Body of pancreas (tissue), 4 donors: ENCODE measurements around the gene MTX1. TPM values are rescaled to one million over a fixed set of nuclear protein-coding genes. Genes with fewer than 3 reads are reported as not detected.
"Not testable (repeated sequence)": the region's sequence is repeated elsewhere in the genome, so short reads cannot be mapped to it uniquely, and the experiment has no call there.

Source experiments
- ATAC-seq: fragments of 150-250 bp; one replicate; pipeline ENCODE4 v1.9.1; 2016
- DNase-seq, 4 donors: peaks; one replicate each; pipeline ENCODE4 v3.0.0-alpha.2; 2019
- H3K27ac ChIP-seq, 4 donors: fragments of 200-600 bp; sonication (generic); 1 replicate in 3 of 4; 2 replicates in 1 of 4; pipeline versions ENCODE4 v1.5.1 to v1.6.1; 2016 to 2019; ENCODE audit warnings: mild to moderate bottlenecking in 1 of 4, mixed read lengths in 1 of 4, moderate library complexity in 1 of 4
- H3K27me3 ChIP-seq, 2 donors: fragments of 200-600 bp; sonication (generic); one replicate each; pipeline ENCODE4 v1.6.0; 2016; ENCODE audit warnings: mild to moderate bottlenecking in 1 of 2
- H3K36me3 ChIP-seq, 2 donors: fragments of 200-600 bp; sonication (generic); replicated peaks in 1 of 2; 2 replicates each; pipeline ENCODE4 v1.5.1; 2016; ENCODE audit warnings: low read depth in 2 of 2; ENCODE audit not compliant: insufficient read depth in 1 of 2
- H3K4me1 ChIP-seq: fragments of 200-600 bp; sonication (generic); one replicate; pipeline ENCODE4 v1.6.0; 2016
- H3K4me3 ChIP-seq, 2 donors: fragments of 200-600 bp; sonication (generic); 1 replicate in 1 of 2; 2 replicates in 1 of 2; pipeline ENCODE4 v1.5.1; 2016 to 2019
- H3K9me3 ChIP-seq, 3 donors: fragments of 200-600 bp; sonication (generic); 1 replicate in 2 of 3; 2 replicates in 1 of 3; pipeline ENCODE4 v1.5.1; 2016
- POLR2A ChIP-seq, 3 donors: fragments of 450-650 bp; IDR thresholded peaks; one replicate each; pipeline ENCODE4 v1.6.1; 2016; ENCODE audit warnings: antibody characterized with exemption in 3 of 3, mild to moderate bottlenecking in 2 of 3
- WGBS, 2 donors: methylation state at CpG; one replicate each; pipeline ENCODE4 v1.1.5; 2017; 5-methylcytosine and 5-hydroxymethylcytosine counted together
- intact Hi-C: fragments of 100-400 bp; cut with DNase I; formaldehyde crosslinking; loops from one replicate; pipeline ENCODE4 v1.15.1; 2023
- total RNA-seq, 2 donors: library from RNA; depleted of rRNA; stranded (reverse); fragments of >200 nt; gene quantifications; one replicate each; pipeline ENCODE4 v1.1.0, GENCODE V29; 2016
- TF ChIP-seq, protein P1 (sequence below), 7 experiments: fragments of 450-650 bp in 4 of 7; fragments of 200-600 bp in 3 of 7; sonication (generic) in 3 of 7; IDR thresholded peaks; one replicate each; pipeline ENCODE4 v1.5.1; 2016 to 2019; ENCODE audit warnings: antibody characterized with exemption in 7 of 7

MTX1 gene, protein sequence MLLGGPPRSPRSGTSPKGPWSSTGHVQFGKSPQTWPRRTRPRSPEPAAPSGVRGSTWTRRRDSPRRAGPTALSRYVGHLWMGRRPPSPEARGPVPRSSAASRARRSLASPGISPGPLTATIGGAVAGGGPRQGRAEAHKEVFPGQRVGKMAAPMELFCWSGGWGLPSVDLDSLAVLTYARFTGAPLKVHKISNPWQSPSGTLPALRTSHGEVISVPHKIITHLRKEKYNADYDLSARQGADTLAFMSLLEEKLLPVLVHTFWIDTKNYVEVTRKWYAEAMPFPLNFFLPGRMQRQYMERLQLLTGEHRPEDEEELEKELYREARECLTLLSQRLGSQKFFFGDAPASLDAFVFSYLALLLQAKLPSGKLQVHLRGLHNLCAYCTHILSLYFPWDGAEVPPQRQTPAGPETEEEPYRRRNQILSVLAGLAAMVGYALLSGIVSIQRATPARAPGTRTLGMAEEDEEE
- 10 to 100 TPM in 1 of 2 donors, 1 to 10 TPM in 1; 5.9 to 16.3 TPM for total RNA-seq

DNA sequence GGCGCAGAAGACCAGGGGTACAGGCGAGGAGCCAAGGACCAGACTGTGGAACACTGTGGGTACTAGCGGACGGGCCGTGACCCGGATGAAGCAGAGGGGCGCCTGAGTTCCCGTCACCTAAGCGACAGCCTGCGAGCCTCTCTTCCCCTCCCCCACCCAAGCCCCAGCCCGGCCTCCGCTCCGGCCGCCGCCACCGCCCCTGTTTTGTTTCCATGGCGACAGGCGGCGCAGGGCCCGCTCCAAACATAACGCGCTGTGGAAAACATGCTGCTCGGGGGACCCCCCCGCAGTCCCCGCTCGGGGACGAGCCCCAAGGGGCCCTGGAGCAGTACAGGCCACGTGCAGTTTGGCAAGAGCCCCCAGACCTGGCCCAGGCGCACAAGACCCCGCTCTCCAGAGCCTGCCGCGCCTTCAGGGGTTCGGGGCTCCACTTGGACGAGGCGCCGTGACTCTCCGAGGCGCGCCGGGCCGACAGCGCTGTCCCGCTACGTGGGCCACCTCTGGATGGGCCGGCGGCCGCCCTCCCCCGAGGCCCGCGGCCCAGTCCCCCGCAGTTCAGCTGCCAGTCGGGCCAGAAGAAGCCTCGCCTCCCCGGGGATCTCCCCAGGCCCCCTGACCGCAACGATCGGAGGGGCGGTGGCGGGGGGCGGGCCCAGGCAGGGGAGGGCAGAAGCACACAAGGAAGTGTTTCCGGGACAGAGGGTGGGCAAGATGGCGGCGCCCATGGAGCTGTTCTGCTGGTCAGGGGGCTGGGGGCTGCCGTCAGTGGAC lies at the start of gene MTX1:
Gene MTX1 (plus strand): TSS at position 155 of the 771 bp plus-strand sequence. CDS start 110 bp downstream, at position 265.
- DNase-seq (peak; percentile 86 to 90 (median 88)), ATAC-seq (peak; percentile 85)
- TF ChIP-seq, protein P1, sequence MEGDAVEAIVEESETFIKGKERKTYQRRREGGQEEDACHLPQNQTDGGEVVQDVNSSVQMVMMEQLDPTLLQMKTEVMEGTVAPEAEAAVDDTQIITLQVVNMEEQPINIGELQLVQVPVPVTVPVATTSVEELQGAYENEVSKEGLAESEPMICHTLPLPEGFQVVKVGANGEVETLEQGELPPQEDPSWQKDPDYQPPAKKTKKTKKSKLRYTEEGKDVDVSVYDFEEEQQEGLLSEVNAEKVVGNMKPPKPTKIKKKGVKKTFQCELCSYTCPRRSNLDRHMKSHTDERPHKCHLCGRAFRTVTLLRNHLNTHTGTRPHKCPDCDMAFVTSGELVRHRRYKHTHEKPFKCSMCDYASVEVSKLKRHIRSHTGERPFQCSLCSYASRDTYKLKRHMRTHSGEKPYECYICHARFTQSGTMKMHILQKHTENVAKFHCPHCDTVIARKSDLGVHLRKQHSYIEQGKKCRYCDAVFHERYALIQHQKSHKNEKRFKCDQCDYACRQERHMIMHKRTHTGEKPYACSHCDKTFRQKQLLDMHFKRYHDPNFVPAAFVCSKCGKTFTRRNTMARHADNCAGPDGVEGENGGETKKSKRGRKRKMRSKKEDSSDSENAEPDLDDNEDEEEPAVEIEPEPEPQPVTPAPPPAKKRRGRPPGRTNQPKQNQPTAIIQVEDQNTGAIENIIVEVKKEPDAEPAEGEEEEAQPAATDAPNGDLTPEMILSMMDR (IDR thresholded peaks at IDR 0.05): no peak
- TF ChIP-seq POLR2A (IDR thresholded peaks at IDR 0.05): peak; percentile 39 to 83 (median 71)
- Histone ChIP-seq H3K27me3 (no peaks in the 10 kb centered on the region), H3K4me1 (peaks cover 23% of the 10 kb centered on the region), H3K27ac (peak within 1 kb of the TSS; percentile 90 to 99 (median 96)), H3K36me3 (no peaks in the 10 kb centered on the region), H3K9me3 (no peaks in the 10 kb centered on the region), H3K4me3 (peak within 1 kb of the TSS; percentile 92 to 97)
- intact Hi-C loops: no loop called here
- 0% methylated on average over 17 to 62 of the region's 64 CpGs for WGBS, 2 donors

DNA sequence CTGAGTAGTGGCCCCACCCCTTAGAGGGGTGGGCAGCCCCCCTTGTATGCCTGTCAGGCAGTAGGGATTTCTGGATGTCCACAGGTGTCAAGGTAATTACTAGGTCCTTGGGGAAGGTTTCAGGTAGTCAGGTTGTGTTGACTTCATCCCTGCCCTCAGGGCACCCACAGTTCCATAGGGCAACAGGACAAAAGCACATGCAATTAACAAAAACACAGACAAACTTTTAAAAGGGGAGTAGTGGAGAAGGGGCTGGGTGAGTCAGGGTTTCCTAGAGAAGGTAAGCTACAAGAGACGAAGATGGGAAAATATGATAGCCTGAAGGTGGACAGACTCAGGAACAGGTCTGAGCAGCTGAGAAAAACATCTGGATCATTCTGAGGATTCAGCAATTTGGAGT lies 49.5 kb upstream of the MTX1 start:
- Histone ChIP-seq H3K9me3 (no peaks in the 10 kb centered on the region), H3K27me3 (no peaks in the 10 kb centered on the region), H3K36me3 (no peaks in the 10 kb centered on the region), H3K27ac (no peak overlapping the region), H3K4me3 (no peak overlapping the region), H3K4me1 (no peaks in the 10 kb centered on the region)
- TF ChIP-seq, protein P1 (IDR thresholded peaks at IDR 0.05): no peak
- TF ChIP-seq POLR2A (IDR thresholded peaks at IDR 0.05): no peak
- ATAC-seq (no peak), DNase-seq (no peak)
- intact Hi-C loops: no loop called here
- 44 to 56% methylated on average over 1 of the region's 1 CpG for WGBS, 2 donors

DNA sequence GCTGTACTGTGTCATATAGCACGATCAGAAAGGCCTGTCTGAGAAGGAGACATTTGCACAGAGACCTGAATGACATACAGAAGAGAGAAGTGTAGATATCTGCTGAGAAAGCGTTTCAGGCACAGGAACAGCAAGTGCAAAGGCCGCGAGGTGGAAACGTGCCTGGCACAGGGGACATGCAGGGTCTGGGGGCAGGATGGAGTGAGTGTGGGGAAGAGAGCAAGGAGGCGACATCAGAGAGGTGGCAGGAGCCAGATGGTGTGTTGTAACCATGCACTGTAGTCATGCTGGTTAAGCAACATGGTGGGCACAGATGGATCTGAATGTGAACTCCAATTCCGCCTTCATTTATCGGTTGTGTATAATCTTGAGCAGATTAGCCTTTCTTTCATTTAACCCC lies 48.4 kb upstream of the MTX1 start:
- Histone ChIP-seq H3K4me1 (no peaks in the 10 kb centered on the region), H3K4me3 (no peak overlapping the region), H3K36me3 (no peaks in the 10 kb centered on the region), H3K9me3 (no peaks in the 10 kb centered on the region), H3K27ac (no peak overlapping the region), H3K27me3 (no peaks in the 10 kb centered on the region)
- ATAC-seq: no peak
- WGBS, 2 donors: 58 to 79% methylated on average over 8 of the region's 8 CpGs
- intact Hi-C loops: no loop called here
- DNase-seq: no peak
- TF ChIP-seq, protein P1 (IDR thresholded peaks at IDR 0.05): no peak
- no peak for TF ChIP-seq POLR2A (IDR thresholded peaks at IDR 0.05)

DNA sequence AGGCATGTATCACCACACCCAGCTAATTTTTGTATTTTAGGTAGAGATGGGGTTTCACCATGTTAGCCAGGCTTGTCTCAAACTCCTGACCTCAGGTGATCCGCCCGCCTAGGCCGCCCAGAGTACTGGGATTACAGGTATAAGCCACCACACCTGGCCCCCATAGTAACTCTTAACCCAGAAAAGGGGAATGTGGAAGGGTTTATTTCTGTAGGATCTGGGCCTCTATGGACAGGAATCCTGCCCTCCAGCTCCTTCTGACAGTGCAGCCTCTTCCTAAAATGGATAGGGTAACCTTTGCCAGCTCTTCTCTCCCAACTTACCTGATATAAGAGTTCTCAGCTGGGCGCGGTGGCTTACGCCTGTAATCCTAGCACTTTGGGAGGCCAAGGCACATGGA lies 45.9 kb upstream of the MTX1 start:
- intact Hi-C loops, H3K27ac ChIP-seq, ATAC-seq, DNase-seq, H3K4me1 ChIP-seq, H3K27me3 ChIP-seq, H3K36me3 ChIP-seq, H3K4me3 ChIP-seq, H3K9me3 ChIP-seq: not testable (repeated sequence)
- 94 to 95% methylated on average over 4 to 6 of the region's 6 CpGs for WGBS, 2 donors

DNA sequence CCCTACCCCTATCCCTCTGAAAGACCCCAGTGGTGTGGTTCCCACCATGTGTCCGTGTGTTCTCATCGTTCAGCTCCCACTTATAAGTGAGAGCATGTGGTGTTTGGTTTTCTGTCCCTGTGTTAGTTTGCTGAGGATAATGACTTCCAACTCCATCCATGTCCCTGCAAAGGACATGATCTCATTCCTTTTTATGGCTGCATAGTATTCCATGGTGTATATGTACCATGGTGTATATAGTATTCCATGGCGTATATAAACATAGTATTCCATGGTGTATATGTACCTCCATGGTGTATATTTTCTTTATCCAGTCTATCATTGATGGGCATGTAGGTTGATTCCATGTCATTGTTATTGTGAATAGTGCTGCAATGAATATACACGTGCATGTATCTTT lies 44.7 kb upstream of the MTX1 start:
- intact Hi-C loops, H3K27ac ChIP-seq, H3K4me3 ChIP-seq, H3K36me3 ChIP-seq, DNase-seq, H3K9me3 ChIP-seq, H3K27me3 ChIP-seq, ATAC-seq: not testable (repeated sequence)
- WGBS, 2 donors: 89 to 96% methylated on average over 4 of the region's 4 CpGs
- peaks cover 11% of the 10 kb centered on the region for H3K4me1 ChIP-seq

DNA sequence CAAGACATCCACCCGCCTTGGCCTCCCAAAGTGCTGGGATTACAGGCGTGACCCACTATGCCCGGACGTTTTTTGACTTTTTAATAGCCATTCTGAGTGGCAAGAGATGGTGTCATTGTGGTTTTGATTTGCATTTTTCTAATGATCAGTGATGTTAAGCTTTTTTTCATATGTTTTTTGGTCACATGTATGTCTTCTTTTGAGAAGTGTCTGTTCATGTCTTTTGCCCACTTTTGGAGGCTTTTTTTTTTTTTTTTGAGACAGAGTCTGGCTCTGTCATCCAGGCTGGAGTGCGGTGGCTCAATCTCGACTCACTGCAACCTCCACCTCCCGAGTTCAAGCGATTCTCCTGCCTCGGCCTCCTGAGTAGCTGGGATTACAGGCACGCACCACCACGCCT lies 43.9 kb upstream of the MTX1 start:
- H3K27me3 ChIP-seq, DNase-seq, H3K9me3 ChIP-seq, H3K27ac ChIP-seq, H3K36me3 ChIP-seq, H3K4me3 ChIP-seq, ATAC-seq: not testable (repeated sequence)
- peaks cover 11% of the 10 kb centered on the region for H3K4me1 ChIP-seq
- intact Hi-C loops: loop anchor here (5.0 kb wide), 2 partner anchors 32 to 72 kb away; no protein-coding TSS in a partner anchor
- 78 to 85% methylated on average over 10 of the region's 11 CpGs for WGBS, 2 donors
